Mesendoderm (in vitro differentiated cells): Measurements from ENCODE around the gene DXO.
"Not testable (repeated sequence)": the region's sequence is repeated elsewhere in the genome, so short reads cannot be mapped to it uniquely, and the experiment has no call there.

Source experiments
- DNase-seq: peaks from one replicate; pipeline ENCODE4 v3.0.0; 2013
- H2AK5ac ChIP-seq: 2 replicates; pipeline ENCODE4 v1.6.1; 2013; ENCODE audit warnings: low read length, inconsistent platforms
- H2BK120ac ChIP-seq: 2 replicates; pipeline ENCODE4 v1.6.1; 2013; ENCODE audit warnings: low read depth, mild to moderate bottlenecking, low read length, moderate library complexity, mixed read lengths
- H2BK15ac ChIP-seq: replicated peaks from 2 replicates; pipeline ENCODE4 v1.6.1; 2013; ENCODE audit warnings: low read depth, mild to moderate bottlenecking, moderate library complexity
- H2BK5ac ChIP-seq: 2 replicates; pipeline ENCODE4 v1.6.1; 2013; ENCODE audit warnings: low read length, inconsistent platforms
- H3K18ac ChIP-seq: 2 replicates; pipeline ENCODE4 v1.6.1; 2013; ENCODE audit warnings: mild to moderate bottlenecking, low read length, mixed read lengths
- H3K23ac ChIP-seq: one replicate; pipeline ENCODE4 v1.6.1; 2013; ENCODE audit warnings: low read length
- H3K27ac ChIP-seq: 2 replicates; pipeline ENCODE4 v1.5.1; 2013; ENCODE audit warnings: low read depth, mild to moderate bottlenecking, inconsistent platforms, low read length, moderate library complexity
- H3K27me3 ChIP-seq: 2 replicates; pipeline ENCODE4 v1.6.1; 2013; ENCODE audit warnings: low read length, control low read depth, mild to moderate bottlenecking, inconsistent platforms; ENCODE audit not compliant: insufficient read depth, poor library complexity
- H3K36me3 ChIP-seq: 2 replicates; pipeline ENCODE4 v1.6.1; 2013; ENCODE audit warnings: low read length, inconsistent platforms; ENCODE audit not compliant: control insufficient read depth, insufficient read depth
- H3K4ac ChIP-seq: one replicate; pipeline ENCODE4 v1.6.1; 2013; ENCODE audit warnings: low read depth, mild to moderate bottlenecking, low read length, moderate library complexity
- H3K4me1 ChIP-seq: 2 replicates; pipeline ENCODE4 v1.6.1; 2013; ENCODE audit warnings: low read depth, low read length, inconsistent platforms; ENCODE audit not compliant: control insufficient read depth
- H3K4me2 ChIP-seq: 2 replicates; pipeline ENCODE4 v1.6.1; 2013; ENCODE audit warnings: low read length
- H3K4me3 ChIP-seq: 2 replicates; pipeline ENCODE4 v1.5.1; 2013; ENCODE audit warnings: mild to moderate bottlenecking, low read length
- H3K56ac ChIP-seq: one replicate; pipeline ENCODE4 v1.6.1; 2013; ENCODE audit warnings: low read length
- H3K79me1 ChIP-seq: 2 replicates; pipeline ENCODE4 v1.6.1; 2013; ENCODE audit warnings: low read length, inconsistent platforms
- H3K79me2 ChIP-seq: 2 replicates; pipeline ENCODE4 v1.6.1; 2013; ENCODE audit warnings: mild to moderate bottlenecking, low read length; ENCODE audit not compliant: control insufficient read depth, insufficient read depth
- H3K9ac ChIP-seq: 2 replicates; pipeline ENCODE4 v1.6.1; 2013; ENCODE audit warnings: low read length, inconsistent platforms
- H4K5ac ChIP-seq: one replicate; pipeline ENCODE4 v1.6.1; 2013; ENCODE audit warnings: low read length
- H4K8ac ChIP-seq: one replicate; pipeline ENCODE4 v1.6.1; 2013; ENCODE audit warnings: low read depth, mild to moderate bottlenecking, control low read depth, low read length, moderate library complexity
- WGBS: extraction: QIAGEN DNeasy Blood & Tissue Kit; methylation state at CpG from one replicate; pipeline ENCODE4 v1.1.7; 2013; ENCODE audit warnings: low lambda C conversion rate, missing lambda C conversion rate; ENCODE audit not compliant: insufficient coverage; ENCODE audit errors: extremely low coverage; 5-methylcytosine and 5-hydroxymethylcytosine counted together

The DXO gene

GRCh38 chr6:31940256-31940664, 31.7 kb downstream of the DXO start:
- H4K8ac ChIP-seq = no peak overlapping the region
- H3K23ac ChIP-seq = no peak overlapping the region
- H3K4ac ChIP-seq = no peak overlapping the region
- no peak overlapping the region for H3K4me3 ChIP-seq
- no peak overlapping the region for H2BK15ac ChIP-seq
- DNase-seq = peak; percentile 27
- H3K79me2 ChIP-seq = no peaks in the 10 kb centered on the region
- H3K36me3 ChIP-seq = no peaks in the 10 kb centered on the region
- no peak overlapping the region for H3K9ac ChIP-seq
- no peak overlapping the region for H2BK5ac ChIP-seq
- no peaks in the 10 kb centered on the region for H3K27me3 ChIP-seq
- H3K56ac ChIP-seq = no peak overlapping the region
- no peak overlapping the region for H3K27ac ChIP-seq
- H3K4me1 ChIP-seq = no peaks in the 10 kb centered on the region
- no CpG with 5 or more reads among the region's 6 CpGs for WGBS
- no peak overlapping the region for H2BK120ac ChIP-seq
- H2AK5ac ChIP-seq = no peak overlapping the region
- H4K5ac ChIP-seq = no peak overlapping the region
- no peaks in the 10 kb centered on the region for H3K79me1 ChIP-seq
- no peak overlapping the region for H3K4me2 ChIP-seq
- H3K18ac ChIP-seq = no peak overlapping the region

- no peak overlapping the region for H3K18ac ChIP-seq
- no peak overlapping the region for H3K4me2 ChIP-seq
- H2BK120ac ChIP-seq = no peak overlapping the region
- no peak overlapping the region for H2AK5ac ChIP-seq
- H3K56ac ChIP-seq = no peak overlapping the region
- H2BK5ac ChIP-seq = no peak overlapping the region
- H2BK15ac ChIP-seq = no peak overlapping the region
- H3K9ac ChIP-seq = no peak overlapping the region
- H3K36me3 ChIP-seq = no peaks in the 10 kb centered on the region
- H3K27me3 ChIP-seq = no peaks in the 10 kb centered on the region
- WGBS = no CpG with 5 or more reads among the region's 9 CpGs
- DNase-seq = no peak
- no peak overlapping the region for H3K4ac ChIP-seq
- no peak overlapping the region for H3K4me3 ChIP-seq
- H3K79me2 ChIP-seq = no peaks in the 10 kb centered on the region
- H3K4me1 ChIP-seq = no peaks in the 10 kb centered on the region
- H4K8ac ChIP-seq = no peak overlapping the region
- no peak overlapping the region for H3K23ac ChIP-seq
- no peak overlapping the region for H4K5ac ChIP-seq
- H3K79me1 ChIP-seq = no peaks in the 10 kb centered on the region
- H3K27ac ChIP-seq = no peak overlapping the region
Observed at GRCh38 chr6:31935823-31936222, 36.1 kb downstream of the DXO start.

- Histone ChIP-seq H3K23ac (no peak overlapping the region), H3K4me3 (no peak overlapping the region), H3K4ac (no peak overlapping the region), H3K9ac (no peak overlapping the region), H3K36me3 (no peaks in the 10 kb centered on the region), H3K27ac (no peak overlapping the region), H3K4me1 (no peaks in the 10 kb centered on the region), H4K5ac (no peak overlapping the region), H2BK15ac (no peak overlapping the region), H2BK5ac (no peak overlapping the region), H3K79me1 (no peaks in the 10 kb centered on the region), H4K8ac (no peak overlapping the region), H3K27me3 (no peaks in the 10 kb centered on the region), H2BK120ac (no peak overlapping the region), H2AK5ac (no peak overlapping the region), H3K4me2 (no peak overlapping the region), H3K18ac (no peak overlapping the region), H3K79me2 (no peaks in the 10 kb centered on the region), H3K56ac (no peak overlapping the region)
- WGBS = no CpG with 5 or more reads among the region's 3 CpGs
- no peak for DNase-seq
Observed at GRCh38 chr6:31935021-31935420, 36.9 kb downstream of the DXO start.

GRCh38 chr6:31933537-31933936, 38.4 kb downstream of the DXO start:
- DNase-seq = no peak
- no peak overlapping the region for H4K5ac ChIP-seq
- no peak overlapping the region for H2BK120ac ChIP-seq
- no peak overlapping the region for H3K27ac ChIP-seq
- H3K27me3 ChIP-seq = no peaks in the 10 kb centered on the region
- no peaks in the 10 kb centered on the region for H3K36me3 ChIP-seq
- H2BK15ac ChIP-seq = no peak overlapping the region
- H3K4me3 ChIP-seq = no peak overlapping the region
- no peak overlapping the region for H3K18ac ChIP-seq
- H3K4me2 ChIP-seq = no peak overlapping the region
- H2BK5ac ChIP-seq = no peak overlapping the region
- no peak overlapping the region for H3K9ac ChIP-seq
- H3K79me1 ChIP-seq = no peaks in the 10 kb centered on the region
- H3K79me2 ChIP-seq = no peaks in the 10 kb centered on the region
- H3K23ac ChIP-seq = no peak overlapping the region
- H4K8ac ChIP-seq = no peak overlapping the region
- no CpG with 5 or more reads among the region's 19 CpGs for WGBS
- H2AK5ac ChIP-seq = no peak overlapping the region
- H3K4ac ChIP-seq = no peak overlapping the region
- no peak overlapping the region for H3K56ac ChIP-seq
- H3K4me1 ChIP-seq = no peaks in the 10 kb centered on the region

GRCh38 chr6:31932137-31932536, 39.8 kb downstream of the DXO start:
- H4K8ac ChIP-seq, H3K36me3 ChIP-seq, H2BK120ac ChIP-seq, H3K4ac ChIP-seq, H4K5ac ChIP-seq, H3K79me2 ChIP-seq, H2BK5ac ChIP-seq, H3K27me3 ChIP-seq, H3K18ac ChIP-seq, H3K9ac ChIP-seq, H3K56ac ChIP-seq, H3K4me3 ChIP-seq, H3K23ac ChIP-seq, H3K79me1 ChIP-seq, H3K4me1 ChIP-seq, H2AK5ac ChIP-seq, DNase-seq, H3K4me2 ChIP-seq, H3K27ac ChIP-seq, H2BK15ac ChIP-seq: not testable (repeated sequence)
- no CpG with 5 or more reads among the region's 32 CpGs for WGBS

GRCh38 chr6:31930962-31931361, 41.0 kb downstream of the DXO start:
- Histone ChIP-seq H3K23ac (no peak overlapping the region), H4K5ac (no peak overlapping the region), H3K4me2 (no peak overlapping the region), H3K18ac (no peak overlapping the region), H3K79me2 (no peaks in the 10 kb centered on the region), H3K9ac (no peak overlapping the region), H3K27me3 (no peaks in the 10 kb centered on the region), H3K4me3 (no peak overlapping the region), H3K4me1 (no peaks in the 10 kb centered on the region), H2BK15ac (no peak overlapping the region), H3K79me1 (no peaks in the 10 kb centered on the region), H2BK5ac (no peak overlapping the region), H2BK120ac (no peak overlapping the region), H3K56ac (no peak overlapping the region), H4K8ac (no peak overlapping the region), H3K27ac (no peak overlapping the region), H3K36me3 (no peaks in the 10 kb centered on the region), H2AK5ac (no peak overlapping the region), H3K4ac (no peak overlapping the region)
- DNase-seq = no peak
- WGBS = no CpG with 5 or more reads among the region's 1 CpG
